Activated gamma-delta T cell treated with anti-CD3 and anti-CD28 coated beads, Interleukin-2, amount 50 U/mL, for 16 hours (primary cell): ENCODE measurements around the gene RIPPLY3.

Experiments
- DNase-seq: peaks from one replicate; pipeline ENCODE4 v3.0.0-alpha.2; 2020; ENCODE audit warnings: low read depth

Gene RIPPLY3

GRCh38 chr21:37061926-37062592 lies 55.6 kb downstream of the RIPPLY3 start:
- no peak for DNase-seq

- no peak for DNase-seq
Measured at GRCh38 chr21:37062593-37062935, 56.1 kb downstream of the RIPPLY3 start.

DNA sequence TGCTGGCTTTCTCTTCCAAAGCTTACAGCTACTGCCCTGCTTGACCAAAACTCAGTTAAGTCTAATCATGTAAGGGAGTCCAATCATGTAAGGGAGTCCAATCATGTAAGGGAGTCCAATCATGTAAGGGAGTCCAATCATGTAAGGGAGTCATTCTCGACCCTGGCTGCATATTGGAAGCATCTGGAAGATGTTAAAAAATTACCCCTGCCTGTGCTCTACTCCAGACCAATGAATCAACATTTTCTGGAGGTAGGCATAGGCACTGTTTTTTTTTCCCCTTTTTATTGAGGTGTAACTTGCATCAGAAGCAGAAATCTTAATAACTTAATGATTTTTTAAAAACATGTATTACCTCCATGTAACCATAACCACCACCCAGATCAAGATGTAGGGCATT lies 56.9 kb downstream of the RIPPLY3 start:
- DNase-seq: no peak

DNA sequence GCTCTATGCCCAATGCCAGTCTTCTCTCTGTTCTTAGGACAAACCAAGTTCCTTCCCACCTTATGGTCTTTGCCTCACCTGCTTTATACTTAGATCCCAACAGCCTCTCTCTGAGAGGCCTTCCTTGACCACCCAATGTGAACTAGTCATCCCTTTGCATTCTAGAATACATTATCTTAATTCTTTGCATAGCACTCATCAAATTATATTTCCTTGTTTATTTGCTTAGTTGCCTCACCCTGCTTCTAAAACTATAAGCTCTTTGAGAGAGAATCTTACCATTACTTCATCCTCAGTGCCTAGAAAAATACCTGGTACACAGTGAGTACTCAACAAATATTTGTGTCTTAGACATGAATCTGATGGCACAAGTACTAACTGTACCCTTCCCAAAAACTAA lies 58.3 kb downstream of the RIPPLY3 start:
- no peak for DNase-seq

DNA sequence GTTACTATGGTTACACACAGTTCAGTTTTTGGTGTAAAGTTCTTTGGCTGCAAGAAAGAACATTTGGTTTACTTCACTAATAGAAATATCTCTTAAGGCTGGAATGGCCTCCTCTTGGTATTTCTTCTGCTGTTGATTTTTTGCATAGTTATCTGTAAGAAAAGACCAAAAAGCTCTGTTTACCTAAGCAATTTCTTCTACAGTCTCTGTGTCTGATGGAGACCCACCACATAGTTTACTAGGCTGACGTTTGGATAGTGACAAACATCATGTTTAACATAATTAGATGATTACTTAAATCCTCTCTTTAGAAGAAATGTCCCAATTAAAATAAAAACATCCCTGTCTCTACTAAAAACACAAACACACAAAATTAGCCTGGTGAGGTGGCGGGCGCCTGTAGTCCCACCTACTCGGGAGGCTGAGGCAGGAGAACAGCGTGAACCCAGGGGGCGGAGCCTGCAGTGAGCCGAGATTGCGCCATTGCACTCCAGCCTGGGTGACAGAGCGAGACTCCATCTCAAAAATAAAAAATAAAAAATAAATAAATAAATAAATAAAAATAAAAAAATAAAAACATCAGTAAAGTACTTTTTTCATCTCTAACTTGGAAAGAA lies 59.2 kb downstream of the RIPPLY3 start:
- DNase-seq: no peak
